Stimulated activated CD8-positive, alpha-beta memory T cell treated with anti-CD3 and anti-CD28 coated beads, Interleukin-12 subunit alpha, Interleukin-12 subunit beta, amount 100 ng/mL, for 4 hours (primary cell): ENCODE results near the gene ANHX.
"Not testable (repeated sequence)": the region's sequence is repeated elsewhere in the genome, so short reads cannot be mapped to it uniquely, and the experiment has no call there.

Experiments
- DNase-seq: peaks from one replicate; pipeline ENCODE4 v3.0.0-alpha.2; 2020; ENCODE audit warnings: low read depth

ANHX gene

DNA sequence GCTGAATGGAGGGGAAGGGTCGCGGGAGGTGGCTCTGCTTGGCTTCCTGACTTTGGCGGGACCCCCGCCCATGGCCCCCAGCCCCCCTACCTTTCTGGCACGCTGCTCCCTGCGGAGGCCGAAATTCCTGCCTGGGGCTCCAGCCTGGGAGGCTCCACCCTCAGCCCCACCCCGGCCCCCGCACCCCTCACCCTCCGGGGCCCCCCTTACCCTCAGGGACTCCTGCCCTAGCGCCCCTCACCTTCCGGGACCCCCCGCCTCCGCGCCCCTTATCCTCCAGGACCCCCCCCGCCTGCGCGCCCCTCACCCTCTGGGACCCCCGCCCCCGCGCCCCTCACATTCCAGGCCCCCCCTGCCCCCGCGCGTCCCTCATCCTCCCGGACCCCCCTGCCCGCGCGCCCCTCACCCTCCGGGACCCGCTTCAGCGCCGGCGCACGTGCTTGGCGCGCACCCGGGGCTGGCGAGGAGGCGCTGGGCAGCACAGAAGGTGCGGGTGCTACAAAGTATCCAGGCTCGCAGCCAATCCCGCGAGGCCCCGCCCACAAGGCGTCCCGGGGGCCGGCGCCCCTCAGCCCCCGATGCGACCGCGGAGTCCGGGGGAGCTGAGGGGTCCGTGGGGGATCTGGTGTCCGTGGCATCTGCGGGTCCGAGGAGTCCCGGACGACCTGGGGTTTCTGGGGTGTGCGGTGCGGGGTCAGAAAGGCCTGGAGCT is at the start of gene ANHX:
TSS of gene ANHX (minus strand) at position 477 of the 712 bp plus-strand sequence. CDS start 1,521 bp downstream, outside the sequence.
- DNase-seq, result no peak

GRCh38 chr12:133264668-133265067 is 29.0 kb upstream of the ANHX start:
- not testable (repeated sequence) for DNase-seq

DNA sequence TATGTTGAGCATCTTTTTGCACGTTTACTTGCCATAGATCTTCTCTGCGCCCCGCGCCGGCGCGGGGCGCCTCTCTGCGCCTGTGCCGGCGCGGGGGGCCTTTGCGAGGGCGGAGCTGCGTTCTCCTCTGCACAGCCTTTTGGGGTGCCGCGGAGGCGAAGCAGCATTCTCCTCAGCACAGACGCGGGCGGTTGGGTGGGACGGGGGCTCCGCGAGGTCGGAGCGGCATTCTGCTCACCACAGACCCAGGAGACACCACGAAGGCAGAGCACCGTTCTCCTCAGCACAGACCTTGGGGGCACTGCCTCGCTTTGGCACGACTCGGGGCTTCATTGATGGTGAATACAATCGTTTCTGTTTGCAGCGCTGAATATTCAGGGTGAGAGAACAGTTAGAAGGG is 28.5 kb upstream of the ANHX start:
- no peak for DNase-seq

DNA sequence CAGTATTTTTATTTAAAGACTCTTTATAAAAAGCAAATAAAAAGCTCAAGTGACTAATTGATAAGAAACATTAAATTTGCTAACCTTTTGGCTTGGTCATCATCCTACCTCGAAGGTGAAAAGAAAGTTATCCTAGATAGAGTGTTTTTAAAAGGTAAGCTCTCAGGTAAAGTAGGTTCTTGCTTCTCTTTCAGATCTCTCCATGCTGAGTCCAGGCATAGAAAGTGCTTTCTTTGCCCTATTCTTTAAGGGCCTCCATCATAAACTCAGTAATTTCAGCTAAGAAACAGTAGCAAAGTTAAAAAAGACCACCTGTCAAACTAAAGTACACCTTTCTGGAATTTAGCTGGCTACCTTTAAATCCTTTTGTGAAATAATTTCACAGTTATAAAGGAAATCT is 20.6 kb upstream of the ANHX start:
- no peak for DNase-seq

DNA sequence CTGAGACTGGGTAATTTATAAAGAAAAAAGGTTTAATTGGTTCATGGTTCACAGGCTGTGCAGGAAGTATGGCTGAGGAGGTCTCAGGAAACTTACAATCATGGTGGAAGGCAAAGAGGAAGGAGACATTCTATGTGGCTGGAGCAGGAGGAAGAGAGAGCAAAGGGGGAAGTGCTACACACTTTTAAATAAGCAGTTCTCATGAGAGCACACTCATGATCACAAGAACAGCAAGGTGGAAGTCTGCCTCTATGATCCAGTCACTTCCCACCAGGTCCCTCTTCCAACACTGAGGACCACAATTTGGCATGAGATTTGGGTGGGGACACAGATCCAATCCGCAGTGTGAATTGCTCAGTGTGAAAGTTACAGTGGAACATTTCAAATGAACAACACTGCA is 20.2 kb upstream of the ANHX start:
- not testable (repeated sequence) for DNase-seq

- DNase-seq, result no peak
Measured at GRCh38 chr12:133251732-133252131, 16.1 kb upstream of the ANHX start.

DNA sequence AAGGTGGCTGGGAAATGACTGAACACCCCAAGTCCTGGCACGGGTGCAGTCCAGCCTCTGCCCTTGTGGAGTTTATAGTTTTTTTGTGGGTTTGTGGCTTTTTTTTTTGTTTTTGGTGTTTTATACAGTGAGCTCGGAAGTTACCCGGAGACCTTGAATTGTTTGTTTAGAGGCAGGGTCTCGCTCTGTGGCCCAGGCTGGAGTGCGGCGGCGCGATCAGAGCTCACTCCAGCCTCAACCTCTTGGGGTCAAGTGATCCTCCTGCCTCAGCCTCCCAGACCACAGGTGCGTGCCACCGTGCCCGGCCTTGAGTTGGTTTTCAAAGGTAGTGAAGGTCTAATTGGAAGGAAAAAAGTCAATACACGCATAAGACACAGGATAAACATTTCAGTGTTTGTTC is 879 bp upstream of the ANHX start:
- no peak for DNase-seq

DNA sequence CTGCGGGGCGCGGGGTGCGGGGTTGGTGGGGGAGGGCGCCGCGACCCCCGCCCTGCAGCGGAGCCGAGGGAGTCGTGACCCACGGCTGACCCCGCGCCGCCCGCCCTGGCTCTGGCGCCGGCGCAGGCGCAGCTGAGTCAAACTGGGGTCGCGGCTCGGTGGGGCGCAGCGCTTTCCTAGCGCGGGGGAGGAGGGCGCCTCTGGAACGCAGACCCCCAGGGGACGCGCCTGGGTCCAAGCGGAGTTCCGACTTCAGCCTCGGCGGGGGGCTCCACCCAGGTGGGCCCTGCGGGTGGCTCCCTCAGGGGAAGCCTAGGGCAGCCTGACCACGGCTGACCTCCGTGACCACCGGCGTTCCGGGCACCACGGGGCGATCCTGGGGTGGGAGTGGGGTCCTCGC is 467 bp upstream of the ANHX start:
- DNase-seq, result no peak

GRCh38 chr12:133234971-133235370 is 706 bp downstream of the ANHX start:
- DNase-seq, result no peak

DNA sequence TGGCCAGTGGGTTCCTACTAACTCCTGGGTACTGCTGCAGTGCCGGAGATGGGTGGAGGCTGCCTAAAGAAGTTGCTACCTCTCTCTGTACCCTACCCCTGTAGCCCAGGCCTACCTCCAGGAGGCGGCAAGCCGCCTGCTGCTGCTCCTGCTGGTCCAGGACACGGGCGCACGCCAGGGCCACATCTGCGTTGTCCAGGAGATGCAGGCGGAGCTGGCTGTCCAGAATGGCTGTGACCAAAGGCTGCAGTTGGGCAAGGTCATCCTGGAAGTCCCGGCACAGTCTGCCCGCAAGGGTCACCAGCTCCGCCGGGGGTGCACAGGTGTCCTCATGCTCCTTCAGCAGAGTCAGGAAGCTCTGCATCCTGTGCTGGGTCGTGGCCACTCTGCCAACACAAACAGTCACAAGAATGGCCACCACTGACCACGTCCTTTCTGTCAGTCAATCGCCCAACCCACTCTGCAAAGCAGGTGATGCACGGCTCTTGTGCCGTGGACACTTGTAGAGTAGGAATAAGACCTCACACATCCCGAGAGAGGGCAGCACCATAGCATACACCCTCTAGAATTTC is 1.6 kb downstream of the ANHX start:
- no peak for DNase-seq

DNA sequence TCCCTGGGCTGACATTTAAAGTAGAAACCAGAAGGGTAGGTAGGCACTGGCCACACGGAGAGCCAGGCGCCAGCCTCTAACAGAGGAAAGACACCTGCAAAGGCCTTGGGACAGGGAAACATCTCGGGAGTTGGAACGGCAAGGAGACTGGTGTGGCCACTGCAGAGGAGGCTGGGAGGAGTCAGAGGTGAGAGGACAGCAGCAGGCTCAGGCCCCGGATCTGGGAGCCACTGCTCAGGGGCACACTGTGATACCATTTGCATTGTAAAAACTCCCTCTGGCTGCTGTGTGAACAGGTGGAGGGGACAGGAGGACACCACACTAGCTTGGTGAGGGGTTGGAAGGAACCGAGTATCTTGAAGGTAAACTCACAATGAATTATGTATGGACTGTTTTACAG is 2.7 kb downstream of the ANHX start:
- DNase-seq, result no peak

GRCh38 chr12:133231001-133231400 is 4.7 kb downstream of the ANHX start:
- no peak for DNase-seq

GRCh38 chr12:133227281-133227852 is 8.3 kb downstream of the ANHX start:
- DNase-seq, result no peak

DNA sequence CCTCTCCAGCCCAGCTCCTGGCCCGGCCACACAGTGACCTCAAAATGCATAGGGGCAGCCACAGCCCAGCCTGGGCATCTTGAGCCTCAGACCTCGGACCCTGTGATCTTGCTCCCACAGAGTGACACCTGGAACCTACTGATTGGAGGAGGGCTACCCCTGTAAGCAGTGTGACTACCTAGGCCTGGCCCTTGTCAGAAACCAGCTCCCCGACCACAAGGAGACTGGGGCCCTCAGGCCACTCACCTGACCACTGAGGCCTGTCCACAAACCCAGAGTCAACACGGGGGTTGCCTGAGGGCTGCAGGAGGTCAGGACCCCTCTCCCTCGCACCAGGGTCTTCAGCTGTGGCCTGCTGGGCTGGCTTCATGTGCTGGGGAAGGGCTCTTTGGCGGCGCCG is 9.0 kb downstream of the ANHX start:
- DNase-seq, result no peak

DNA sequence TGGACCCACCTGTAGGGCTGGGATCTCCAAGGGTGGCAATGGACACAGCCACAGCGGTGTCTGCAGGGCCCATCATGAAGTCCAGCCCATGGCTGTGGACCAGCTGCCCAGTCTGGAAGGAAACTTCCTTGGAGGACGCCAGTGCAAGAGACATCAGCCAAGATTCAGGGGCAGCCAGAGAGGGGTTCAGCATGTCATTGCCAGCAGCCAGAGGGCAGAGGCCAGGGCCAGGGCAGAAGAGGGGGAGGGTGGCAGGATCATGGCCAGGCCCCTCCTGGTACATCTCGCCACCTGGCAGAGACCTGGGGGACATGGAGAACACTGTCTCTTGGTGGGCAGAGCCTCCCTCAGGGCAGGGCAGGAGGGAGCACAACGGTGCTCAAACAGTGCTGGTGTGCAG is 10.2 kb downstream of the ANHX start:
- DNase-seq, result no peak

DNA sequence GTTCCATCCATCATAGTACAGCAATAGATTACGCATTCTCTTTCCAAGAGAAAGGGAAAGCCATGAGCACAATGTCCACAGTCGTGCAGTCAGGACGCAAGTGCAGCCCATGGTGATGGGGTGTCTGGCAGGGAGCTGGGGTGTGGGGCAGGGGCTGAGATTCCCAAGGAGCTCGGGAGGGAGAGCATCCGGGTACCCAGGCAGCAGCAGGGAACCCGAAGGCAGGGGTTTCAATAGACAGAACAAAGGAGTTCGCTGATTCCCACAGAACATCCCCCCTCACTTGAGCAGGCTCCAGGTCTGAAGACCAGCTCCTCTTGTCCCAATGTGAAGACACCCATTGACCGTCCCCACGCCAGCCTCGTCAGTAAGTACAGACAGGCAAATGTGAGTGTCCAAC is 13.5 kb downstream of the ANHX start:
- no peak for DNase-seq

DNA sequence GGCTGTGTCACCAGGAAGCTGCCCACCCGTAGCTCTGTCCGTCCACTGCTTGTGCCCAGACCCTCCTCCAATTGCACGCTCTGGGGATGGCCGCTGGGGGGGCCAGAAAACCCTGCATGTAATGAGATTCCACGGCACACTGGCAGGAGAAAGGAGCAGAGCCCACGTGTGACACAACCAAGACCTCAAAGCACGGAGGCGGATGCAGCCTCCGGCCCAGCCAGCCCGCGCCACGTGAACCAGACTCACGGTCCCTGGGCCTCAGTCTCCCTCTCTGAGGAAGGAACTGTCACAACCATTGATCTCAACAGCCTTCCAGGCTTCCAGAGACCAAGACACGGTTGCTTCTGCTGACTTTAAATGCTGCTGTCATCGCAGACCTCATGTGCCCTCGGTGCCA is 14.4 kb downstream of the ANHX start:
- DNase-seq, result no peak

DNA sequence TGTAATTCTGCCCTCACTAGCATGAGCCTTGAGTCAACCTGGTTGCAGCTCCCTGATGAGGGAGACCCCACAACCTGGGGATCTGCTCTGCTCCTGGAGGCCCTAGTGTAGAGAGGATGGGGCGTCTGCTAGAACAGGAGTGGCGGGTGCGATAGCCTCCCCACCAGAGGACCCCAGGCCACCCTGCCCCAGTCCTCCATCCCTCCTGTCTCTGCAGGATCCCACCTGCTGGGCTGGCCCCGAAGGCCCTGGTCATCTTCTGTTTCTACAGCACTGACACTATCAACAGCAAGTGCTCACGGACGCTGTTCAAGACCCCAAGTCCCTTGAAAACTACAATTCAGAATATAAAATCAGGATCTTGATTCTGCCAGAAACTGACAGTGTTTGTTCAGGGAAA is 15.2 kb downstream of the ANHX start:
- DNase-seq, result no peak

DNA sequence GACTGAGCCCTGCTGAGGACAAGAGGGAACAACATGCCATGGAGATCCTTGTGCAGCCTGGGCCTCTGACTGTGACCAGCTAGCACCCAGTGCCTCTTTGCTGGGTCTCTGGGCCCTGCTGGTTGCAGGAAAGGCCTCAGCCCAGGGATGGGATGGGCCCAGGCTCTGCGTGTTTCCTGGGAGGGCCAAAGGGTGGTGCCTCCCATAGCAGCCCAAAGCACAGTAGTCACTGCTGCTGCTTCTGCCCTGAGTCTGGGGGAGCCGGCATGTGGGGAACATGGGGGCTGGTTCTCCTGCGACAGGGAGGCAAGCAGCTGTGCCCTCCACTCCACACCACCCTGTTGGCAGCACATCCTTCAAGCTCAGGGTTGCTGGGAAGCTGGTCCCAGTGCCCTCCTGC is 18.5 kb downstream of the ANHX start:
- no peak for DNase-seq

DNA sequence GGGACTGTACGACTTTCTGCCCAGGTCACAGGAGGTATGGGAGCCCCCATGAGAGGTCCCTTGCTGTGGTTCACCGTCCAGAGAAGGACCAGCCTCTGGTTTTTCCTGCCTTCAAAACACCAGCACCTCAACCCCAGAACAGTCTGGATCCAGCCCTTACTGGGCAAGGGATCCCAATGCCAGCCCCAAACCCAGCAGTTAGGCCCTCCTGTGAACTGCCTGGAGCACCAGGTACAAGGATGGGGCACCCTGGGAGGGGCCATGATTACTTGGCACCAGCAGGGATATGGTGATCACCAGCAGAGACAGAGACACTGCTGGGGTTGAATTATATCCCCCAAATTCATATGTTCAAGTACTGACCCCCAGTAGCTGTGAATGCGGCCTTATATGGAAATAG is 20.0 kb downstream of the ANHX start:
- DNase-seq, result no peak

- no peak for DNase-seq
Measured at GRCh38 chr12:133206390-133206789, 29.3 kb downstream of the ANHX start.

DNA sequence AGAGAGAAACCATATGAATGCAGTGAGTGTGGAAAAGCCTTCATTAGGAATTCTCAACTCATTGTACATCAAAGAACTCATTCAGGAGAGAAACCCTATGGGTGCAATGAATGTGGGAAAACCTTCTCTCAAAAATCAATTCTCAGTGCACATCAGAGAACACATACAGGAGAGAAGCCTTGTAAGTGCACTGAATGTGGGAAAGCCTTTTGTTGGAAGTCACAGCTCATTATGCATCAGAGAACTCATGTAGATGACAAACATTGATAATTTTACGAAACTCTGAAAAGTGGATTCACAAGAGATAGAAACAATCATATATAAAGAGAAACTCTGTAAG is 31.4 kb downstream of the ANHX start:
- no peak for DNase-seq

DNA sequence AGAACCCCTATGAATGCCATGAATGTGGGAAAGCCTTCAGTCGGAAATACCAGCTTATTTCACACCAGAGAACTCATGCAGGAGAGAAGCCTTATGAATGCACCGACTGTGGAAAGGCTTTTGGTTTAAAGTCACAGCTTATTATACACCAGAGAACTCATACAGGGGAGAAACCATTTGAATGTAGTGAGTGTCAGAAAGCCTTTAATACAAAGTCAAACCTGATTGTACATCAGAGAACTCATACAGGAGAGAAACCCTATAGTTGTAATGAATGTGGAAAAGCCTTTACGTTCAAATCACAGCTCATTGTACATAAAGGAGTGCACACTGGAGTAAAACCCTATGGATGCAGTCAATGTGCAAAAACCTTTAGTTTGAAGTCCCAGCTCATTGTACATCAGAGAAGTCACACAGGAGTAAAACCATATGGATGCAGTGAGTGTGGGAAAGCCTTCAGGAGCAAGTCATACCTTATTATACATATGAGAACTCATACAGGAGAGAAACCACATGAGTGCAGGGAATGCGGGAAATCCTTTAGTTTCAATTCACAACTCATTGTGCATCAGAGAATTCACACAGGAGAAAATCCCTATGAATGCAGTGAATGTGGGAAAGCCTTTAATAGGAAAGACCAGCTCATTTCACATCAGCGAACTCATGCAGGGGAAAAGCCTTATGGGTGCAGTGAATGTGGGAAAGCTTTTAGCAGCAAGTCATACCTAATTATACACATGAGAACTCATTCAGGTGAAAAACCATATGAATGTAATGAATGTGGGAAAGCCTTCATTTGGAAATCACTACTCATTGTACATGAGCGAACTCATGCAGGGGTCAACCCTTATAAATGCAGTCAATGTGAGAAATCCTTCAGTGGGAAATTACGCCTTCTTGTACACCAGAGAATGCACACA is 32.1 kb downstream of the ANHX start:
- DNase-seq, result no peak
